Prostate gland (tissue), 2 donors: Measurements from ENCODE around the gene MYLK2. TPM values are rescaled to one million over a fixed set of nuclear protein-coding genes. Genes with fewer than 3 reads are reported as not detected.

ENCODE experiments used
- DNase-seq: peaks from one replicate; pipeline ENCODE4 v3.0.0-alpha.2; 2019; ENCODE audit warnings: low spot score
- H3K27ac ChIP-seq, 2 donors: fragments of 200-600 bp; sonication (generic); 2 replicates each; pipeline ENCODE4 v1.5.1; 2017 to 2019
- H3K27me3 ChIP-seq: fragments of 200-600 bp; sonication (generic); replicated peaks from 2 replicates; pipeline ENCODE4 v1.5.1; 2019; ENCODE audit not compliant: insufficient read depth
- H3K36me3 ChIP-seq, 2 donors: fragments of 200-600 bp; sonication (generic); 1 replicate in 1 of 2; 2 replicates in 1 of 2; pipeline versions ENCODE4 v1.5.1 to v1.8.1; 2017 to 2019
- H3K4me1 ChIP-seq: fragments of 200-600 bp; sonication (generic); replicated peaks from 2 replicates; pipeline ENCODE4 v1.5.1; 2019
- H3K4me3 ChIP-seq, 2 donors: fragments of 200-600 bp; sonication (generic); 2 replicates each; pipeline ENCODE4 v1.5.1; 2017 to 2019
- H3K9me3 ChIP-seq: fragments of 200-600 bp; sonication (generic); 2 replicates; pipeline ENCODE4 v1.5.1; 2017
- POLR2A ChIP-seq: fragments of 450-650 bp; IDR thresholded peaks from one replicate; pipeline ENCODE4 v1.6.1; 2016; ENCODE audit warnings: antibody characterized with exemption, mild to moderate bottlenecking
- POLR2AphosphoS5 ChIP-seq: sonication (generic); formaldehyde crosslinking; IDR thresholded peaks from one replicate; pipeline ENCODE4 v1.6.1; 2017; ENCODE audit warnings: antibody characterized with exemption
- WGBS: methylation state at CpG from one replicate; pipeline ENCODE4 v1.1.5; 2018; 5-methylcytosine and 5-hydroxymethylcytosine counted together
- intact Hi-C: fragments of 100-400 bp; cut with DNase I; formaldehyde crosslinking; loops from one replicate; pipeline ENCODE4 v1.14.2; 2022
- total RNA-seq, 2 donors: library from RNA; depleted of rRNA; stranded (reverse); fragments of >200 nt; gene quantifications; one replicate each; pipeline ENCODE4 v1.1.0, GENCODE V29; 2016
- TF ChIP-seq, protein P1 (sequence below), 4 experiments: fragments of 200-600 bp in 2 of 4; fragments of 450-650 bp in 2 of 4; sonication (generic) in 2 of 4; IDR thresholded peaks; 1 replicate in 3 of 4; 2 replicates in 1 of 4; pipeline ENCODE4 v1.5.1; 2016 to 2019; ENCODE audit warnings: antibody characterized with exemption in 4 of 4, mild to moderate bottlenecking in 2 of 4, moderate library complexity in 2 of 4

Gene MYLK2
- total RNA-seq, 2 donors from 2014 or later: 0.27 to 0.91 TPM

DNA sequence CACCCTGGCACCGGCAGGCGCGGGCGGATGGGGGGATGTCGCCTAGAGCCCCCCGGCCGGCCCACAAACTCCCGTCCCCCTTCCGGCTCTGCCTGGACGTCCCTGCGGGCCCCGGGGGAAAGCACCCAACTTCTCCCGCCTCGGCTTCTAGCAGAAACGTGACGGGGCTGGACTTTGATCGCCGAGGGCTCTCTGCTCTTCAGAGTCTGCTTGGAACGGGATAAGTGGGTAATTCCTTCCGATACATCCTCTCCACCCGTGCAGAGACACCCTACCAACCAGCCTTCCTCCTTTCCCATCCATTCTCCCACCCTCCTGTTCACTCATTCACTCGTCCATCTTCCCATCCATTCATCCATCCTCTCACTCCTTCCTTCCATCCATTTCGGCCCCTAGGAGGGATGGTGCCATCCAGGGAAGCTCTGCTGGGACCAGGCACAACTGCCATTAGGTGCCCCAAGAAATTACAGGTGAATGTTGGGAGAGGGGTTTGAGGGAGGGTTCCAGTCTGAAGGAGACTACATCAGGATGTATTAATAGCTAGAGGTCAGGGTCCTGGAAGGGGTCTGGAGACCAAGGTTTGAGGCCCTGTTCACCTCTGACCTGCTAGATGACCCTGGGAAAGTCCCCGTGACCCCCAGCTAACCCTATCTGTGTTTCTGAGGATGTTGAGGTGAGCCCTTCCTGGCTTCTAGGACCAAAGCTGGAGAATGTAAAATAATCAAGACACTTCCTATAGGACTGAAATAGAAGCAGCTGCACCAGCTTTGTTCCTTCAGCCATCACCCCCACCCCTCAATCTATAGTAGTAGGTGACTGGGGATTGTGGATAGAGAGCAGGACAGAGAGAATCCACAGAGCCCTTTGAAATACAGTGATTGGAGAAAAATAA lies 51.8 kb downstream of the MYLK2 start:
- Histone ChIP-seq H3K27ac (peak overlapping the region; percentile 66 to 67), H3K36me3 (no peaks in the 10 kb centered on the region), H3K4me3 (peak overlapping the region; percentile 68 to 76), H3K27me3 (no peaks in the 10 kb centered on the region), H3K4me1 (peaks cover 3% of the 10 kb centered on the region), H3K9me3 (no peaks in the 10 kb centered on the region)
- TF ChIP-seq, protein P1, sequence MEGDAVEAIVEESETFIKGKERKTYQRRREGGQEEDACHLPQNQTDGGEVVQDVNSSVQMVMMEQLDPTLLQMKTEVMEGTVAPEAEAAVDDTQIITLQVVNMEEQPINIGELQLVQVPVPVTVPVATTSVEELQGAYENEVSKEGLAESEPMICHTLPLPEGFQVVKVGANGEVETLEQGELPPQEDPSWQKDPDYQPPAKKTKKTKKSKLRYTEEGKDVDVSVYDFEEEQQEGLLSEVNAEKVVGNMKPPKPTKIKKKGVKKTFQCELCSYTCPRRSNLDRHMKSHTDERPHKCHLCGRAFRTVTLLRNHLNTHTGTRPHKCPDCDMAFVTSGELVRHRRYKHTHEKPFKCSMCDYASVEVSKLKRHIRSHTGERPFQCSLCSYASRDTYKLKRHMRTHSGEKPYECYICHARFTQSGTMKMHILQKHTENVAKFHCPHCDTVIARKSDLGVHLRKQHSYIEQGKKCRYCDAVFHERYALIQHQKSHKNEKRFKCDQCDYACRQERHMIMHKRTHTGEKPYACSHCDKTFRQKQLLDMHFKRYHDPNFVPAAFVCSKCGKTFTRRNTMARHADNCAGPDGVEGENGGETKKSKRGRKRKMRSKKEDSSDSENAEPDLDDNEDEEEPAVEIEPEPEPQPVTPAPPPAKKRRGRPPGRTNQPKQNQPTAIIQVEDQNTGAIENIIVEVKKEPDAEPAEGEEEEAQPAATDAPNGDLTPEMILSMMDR (IDR thresholded peaks at IDR 0.05): no peak
- TF ChIP-seq POLR2A: no peak
- TF ChIP-seq POLR2AphosphoS5: no peak
- WGBS: 7% methylated on average over 24 of the region's 24 CpGs
- intact Hi-C loops: no loop called here
- DNase-seq: no peak

DNA sequence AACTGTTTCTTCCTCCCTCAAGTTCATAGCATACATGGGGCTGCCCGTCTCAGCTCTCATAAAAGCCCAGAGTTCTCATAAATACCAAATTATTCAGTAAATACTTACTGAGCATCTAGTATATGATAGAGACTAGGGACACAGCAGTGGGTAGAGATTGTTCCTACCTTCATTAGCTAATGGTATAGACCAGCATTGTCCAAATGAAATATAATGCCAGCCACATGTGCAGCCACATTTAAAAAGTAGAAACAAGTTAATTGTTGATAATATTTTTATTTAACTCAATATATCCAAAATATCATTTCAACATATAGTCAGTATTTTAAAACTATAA lies 52.4 kb downstream of the MYLK2 start:
- Histone ChIP-seq H3K9me3 (no peaks in the 10 kb centered on the region), H3K4me3 (no peak overlapping the region), H3K36me3 (no peaks in the 10 kb centered on the region), H3K27me3 (no peaks in the 10 kb centered on the region), H3K27ac (no peak overlapping the region), H3K4me1 (peaks cover 3% of the 10 kb centered on the region)
- intact Hi-C loops: no loop called here
- DNase-seq: no peak
- TF ChIP-seq POLR2AphosphoS5 (no peak), POLR2A (no peak)
- TF ChIP-seq, protein P1 (IDR thresholded peaks at IDR 0.05): no peak
- 89% methylated on average over 1 of the region's 1 CpG for WGBS

DNA sequence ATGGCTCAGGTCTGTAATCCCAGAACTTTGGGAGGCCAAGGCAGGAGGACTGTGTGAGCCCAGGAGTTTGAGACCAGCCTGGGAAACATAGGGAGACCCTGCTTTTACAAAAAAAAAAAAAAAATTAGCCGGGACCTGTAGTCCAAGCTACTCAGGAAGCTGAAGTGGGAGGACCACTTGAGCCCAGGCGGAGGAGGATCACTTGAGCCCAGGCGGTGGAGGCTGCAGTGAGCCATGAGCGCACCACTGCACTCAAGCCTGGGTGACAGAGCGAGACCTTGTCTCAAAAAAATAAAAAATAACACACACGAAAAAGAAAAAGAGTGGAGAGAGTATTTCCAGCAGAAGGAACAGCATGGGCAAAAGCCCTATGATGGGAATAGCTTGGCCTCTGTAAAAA lies 53.2 kb downstream of the MYLK2 start:
- H3K27me3 ChIP-seq: no peaks in the 10 kb centered on the region
- no peak overlapping the region for H3K4me3 ChIP-seq
- no peak overlapping the region for H3K27ac ChIP-seq
- H3K4me1 ChIP-seq: peaks cover 3% of the 10 kb centered on the region
- H3K9me3 ChIP-seq: no peaks in the 10 kb centered on the region
- TF ChIP-seq, protein P1 (IDR thresholded peaks at IDR 0.05): no peak
- no peak for TF ChIP-seq POLR2AphosphoS5
- TF ChIP-seq POLR2A: no peak
- DNase-seq: no peak
- no peaks in the 10 kb centered on the region for H3K36me3 ChIP-seq
- intact Hi-C loops: no loop called here
- 90% methylated on average over 6 of the region's 6 CpGs for WGBS

DNA sequence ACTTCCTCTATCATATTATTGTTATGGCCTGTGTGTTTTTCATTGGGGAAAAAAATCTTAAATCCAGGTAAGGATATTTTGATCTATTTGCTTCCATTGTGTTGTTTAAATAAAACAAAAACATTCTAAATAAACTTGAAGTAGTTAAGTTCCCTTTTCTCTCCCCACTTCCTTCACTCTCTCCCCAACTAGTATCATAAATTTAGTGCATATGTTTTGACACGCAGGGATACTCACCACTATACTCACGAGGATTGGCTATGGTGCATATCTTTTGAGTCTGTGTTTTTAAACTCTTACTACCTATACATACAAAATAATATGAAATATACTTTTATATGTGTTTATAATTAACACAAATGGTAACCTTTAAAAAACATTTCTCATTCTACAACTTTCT lies 56.5 kb downstream of the MYLK2 start:
- DNase-seq: no peak
- Histone ChIP-seq H3K27ac (no peak overlapping the region), H3K27me3 (no peaks in the 10 kb centered on the region), H3K4me1 (no peaks in the 10 kb centered on the region), H3K9me3 (no peaks in the 10 kb centered on the region), H3K36me3 (no peaks in the 10 kb centered on the region), H3K4me3 (no peak overlapping the region)
- intact Hi-C loops: no loop called here
- WGBS: 72% methylated on average over 2 of the region's 2 CpGs
- no peak for TF ChIP-seq POLR2A

DNA sequence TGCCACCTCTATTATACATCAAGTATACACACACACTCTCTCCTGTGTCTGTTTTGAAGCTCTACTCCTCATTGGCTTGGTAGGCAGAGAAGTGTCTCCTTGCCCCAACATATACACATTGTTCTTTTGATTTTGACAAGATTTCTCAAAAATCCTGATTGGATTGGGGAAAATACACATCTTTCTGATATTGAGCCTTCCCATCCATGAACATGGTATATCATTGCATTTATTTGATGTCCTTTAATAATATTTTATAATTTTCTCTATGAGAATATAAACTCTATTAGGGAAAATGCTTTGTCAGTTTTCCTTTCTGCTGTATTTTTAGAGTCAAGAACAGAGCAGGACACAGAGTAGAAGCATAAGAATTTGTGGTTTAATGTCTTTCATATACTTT lies 58.5 kb downstream of the MYLK2 start:
- Histone ChIP-seq H3K27me3 (no peaks in the 10 kb centered on the region), H3K36me3 (no peaks in the 10 kb centered on the region)

More for the DNA sequence above, 58.5 kb downstream of the MYLK2 start:
- no peak overlapping the region for H3K4me3 ChIP-seq
- DNase-seq: no peak
- intact Hi-C loops: no loop called here
- H3K27ac ChIP-seq: no peak overlapping the region
- H3K9me3 ChIP-seq: no peaks in the 10 kb centered on the region
- no peaks in the 10 kb centered on the region for H3K4me1 ChIP-seq
- TF ChIP-seq POLR2AphosphoS5: no peak
- no peak for TF ChIP-seq POLR2A
- TF ChIP-seq, protein P1 (IDR thresholded peaks at IDR 0.05): no peak
